K562 (cell line): Measurements from ENCODE around the gene CEP350. TPM values are rescaled to one million over a fixed set of nuclear protein-coding genes. Genes with fewer than 3 reads are reported as not detected.

Experiments used
- ATF7 ChIP-seq: fragments of 450-650 bp; IDR thresholded peaks from 2 replicates; pipeline ENCODE4 v1.7.1; 2014; ENCODE audit warnings: mild to moderate bottlenecking, moderate library complexity
- BCL6 ChIP-seq: fragments of 250-450 bp; sonication (Bioruptor Pico); IDR thresholded peaks from 2 replicates; pipeline ENCODE4 v1.4.0; 2020
- CEBPB ChIP-seq: fragments of 450-650 bp; IDR thresholded peaks from 2 replicates; pipeline ENCODE4 v1.6.1; 2016; ENCODE audit warnings: missing genetic modification characterization, missing compliant biosample characterization
- GABPA ChIP-seq: fragments of 200-800 bp; sonication (Bioruptor generic); conservative IDR thresholded peaks from 2 replicates; pipeline ENCODE4 v1.6.1; 2016; ENCODE audit warnings: low read depth, missing genetic modification characterization, missing compliant biosample characterization
- KDM5B ChIP-seq: fragments of 200-600 bp; sonication (generic); IDR thresholded peaks from 2 replicates; pipeline ENCODE4 v1.6.1; 2012; ENCODE audit warnings: low read depth, mild to moderate bottlenecking, moderate library complexity, low read length, control low read depth, inconsistent platforms; ENCODE audit not compliant: insufficient replicate concordance
- KLF6 ChIP-seq: fragments of 250-450 bp; sonication (Bioruptor Pico); IDR thresholded peaks from 2 replicates; pipeline ENCODE4 v1.4.0; 2020; ENCODE audit warnings: mild to moderate bottlenecking, moderate library complexity, borderline replicate concordance
- SMC3 ChIP-seq: conservative IDR thresholded peaks from 2 replicates; pipeline ENCODE4 v1.6.1; 2011; ENCODE audit warnings: low read depth, low read length, improper control_type of control experiment; ENCODE audit not compliant: insufficient read depth
- SRSF3 ChIP-seq: fragments of 200-400 bp; formaldehyde crosslinking; IDR thresholded peaks from 2 replicates; pipeline ENCODE4 v1.6.1; 2016; ENCODE audit warnings: mild to moderate bottlenecking, low read length, moderate library complexity; ENCODE audit not compliant: insufficient read depth
- TRIM28 ChIP-seq: fragments of 450-650 bp; IDR thresholded peaks from 2 replicates; pipeline ENCODE4 v1.6.1; 2017
- XRCC3 ChIP-seq: fragments of 450-650 bp; IDR thresholded peaks from 2 replicates; pipeline ENCODE4 v1.6.1; 2017; ENCODE audit warnings: mild to moderate bottlenecking, moderate library complexity
- ZFP30 ChIP-seq: fragments of 250-450 bp; sonication (Bioruptor Pico); IDR thresholded peaks from 2 replicates; pipeline ENCODE4 v1.8.0; 2022; ENCODE audit warnings: moderate library complexity, mild to moderate bottlenecking, inconsistent platforms, borderline replicate concordance
- ZNF384 ChIP-seq: IDR thresholded peaks from 2 replicates; pipeline ENCODE4 v1.6.1; 2012; ENCODE audit warnings: low read depth, low read length, improper control_type of control experiment
- ZNF395 ChIP-seq: fragments of 200-800 bp; sonication (Bioruptor generic); IDR thresholded peaks from 2 replicates; pipeline ENCODE4 v1.6.1; 2017; ENCODE audit warnings: missing genetic modification characterization, missing compliant biosample characterization
- polyA plus RNA-seq, 8 experiments: library from polyadenylated mRNA; depleted of rRNA in 4 of 8; stranded (reverse) in 5 of 8; unstranded in 3 of 8; fragments of >200 nt; fragmentation: Nextera tagmentation in 2 of 8; fragmentation: Illumina TruSeq in 1 of 8; extraction: Ambion mirVana in 2 of 8; extraction: Trizol in 1 of 8; gene quantifications; 2 replicates each; pipeline versions ENCODE4 v1.2.1 to v1.2.3, GENCODE V29; 2011 to 2014; ENCODE audit warnings: inconsistent platforms in 1 of 8, missing spikeins in 1 of 8
- total RNA-seq, 7 experiments: library from RNA; depleted of rRNA in 6 of 7; stranded (reverse); fragments of >200 nt in 6 of 7; fragmentation: Illumina TruSeq in 2 of 7; extraction: Trizol in 2 of 7; gene quantifications; 2 replicates each; pipeline versions ENCODE4 v1.2.1 to v1.2.3, GENCODE V29; 2011 to 2021; ENCODE audit warnings: low replicate concordance in 1 of 7
- TF ChIP-seq, protein P1 (sequence below): fragments of 450-650 bp; conservative IDR thresholded peaks from 2 replicates; pipeline ENCODE4 v1.6.1; 2016; ENCODE audit warnings: missing genetic modification characterization, low read depth, mild to moderate bottlenecking, control low read depth, missing compliant biosample characterization
- TF ChIP-seq, protein P2 (sequence below), 2 experiments: fragments of 450-650 bp in 1 of 2; sonication (generic) in 1 of 2; formaldehyde crosslinking; conservative IDR thresholded peaks; 2 replicates each; pipeline versions ENCODE4 v1.4.0 to v1.8.1; 2020 to 2022; ENCODE audit warnings: mild to moderate bottlenecking in 1 of 2, missing genetic modification reagents in 1 of 2
- TF ChIP-seq, protein P3 (sequence below): fragments of 250-450 bp; sonication (Bioruptor Pico); IDR thresholded peaks from 2 replicates; pipeline ENCODE4 v1.8.0; 2022; ENCODE audit warnings: moderate library complexity, mild to moderate bottlenecking, inconsistent platforms
- TF ChIP-seq, protein P4 (sequence below): sonication (generic); formaldehyde crosslinking; IDR thresholded peaks from 2 replicates; pipeline ENCODE4 v1.8.1; 2023; ENCODE audit warnings: mild to moderate bottlenecking, missing genetic modification reagents
- TF ChIP-seq, protein P5 (sequence below): sonication (generic); formaldehyde crosslinking; IDR thresholded peaks from 2 replicates; pipeline ENCODE4 v1.8.0; 2022; ENCODE audit warnings: mild to moderate bottlenecking, missing genetic modification reagents

Gene CEP350
- total and polyA plus RNA-seq, 9 of the 15 experiments (the other 6 are each of a cell fraction or from before 2014, with no cell fraction given), result 8.3 to 64.3 (median 28.0) TPM

DNA sequence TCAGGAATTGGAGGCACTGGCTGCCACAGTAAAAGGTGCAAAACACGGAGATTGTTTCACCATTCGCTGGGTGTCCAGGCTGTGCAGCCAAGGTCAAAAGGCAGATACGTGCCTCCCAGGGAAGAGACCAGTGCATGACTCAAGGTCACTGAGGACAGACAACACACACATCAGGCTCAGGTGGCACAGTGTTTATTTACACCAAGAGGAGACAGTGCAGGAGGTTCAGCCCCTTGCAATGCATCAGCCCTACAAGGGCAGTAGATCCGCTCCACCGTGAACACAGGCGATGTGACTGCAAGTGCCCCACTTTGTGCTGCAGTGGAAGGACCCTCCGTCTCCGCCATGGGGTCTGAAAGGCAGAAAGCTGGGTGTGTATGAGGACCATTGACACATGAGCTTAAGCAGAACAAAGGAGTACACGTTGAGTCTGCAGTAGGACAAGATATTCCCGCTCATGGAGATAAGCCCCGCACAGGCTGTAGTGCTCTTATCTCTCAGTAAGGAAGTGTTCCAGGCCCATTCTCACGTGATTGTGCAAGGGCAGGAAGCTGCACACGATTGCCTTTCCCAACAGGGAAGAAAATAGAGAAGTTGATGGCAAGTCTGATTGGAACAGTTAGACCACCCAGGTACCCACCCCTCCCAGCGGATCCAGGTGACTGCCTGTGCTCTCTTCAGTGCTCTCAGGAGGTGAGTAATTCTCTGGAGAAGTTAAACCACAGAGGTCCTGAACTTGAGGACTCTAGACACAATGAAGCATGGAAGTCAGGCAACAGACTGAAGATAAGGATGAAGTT is 162.6 kb downstream of the CEP350 start (continued):
- TF ChIP-seq, protein P1, sequence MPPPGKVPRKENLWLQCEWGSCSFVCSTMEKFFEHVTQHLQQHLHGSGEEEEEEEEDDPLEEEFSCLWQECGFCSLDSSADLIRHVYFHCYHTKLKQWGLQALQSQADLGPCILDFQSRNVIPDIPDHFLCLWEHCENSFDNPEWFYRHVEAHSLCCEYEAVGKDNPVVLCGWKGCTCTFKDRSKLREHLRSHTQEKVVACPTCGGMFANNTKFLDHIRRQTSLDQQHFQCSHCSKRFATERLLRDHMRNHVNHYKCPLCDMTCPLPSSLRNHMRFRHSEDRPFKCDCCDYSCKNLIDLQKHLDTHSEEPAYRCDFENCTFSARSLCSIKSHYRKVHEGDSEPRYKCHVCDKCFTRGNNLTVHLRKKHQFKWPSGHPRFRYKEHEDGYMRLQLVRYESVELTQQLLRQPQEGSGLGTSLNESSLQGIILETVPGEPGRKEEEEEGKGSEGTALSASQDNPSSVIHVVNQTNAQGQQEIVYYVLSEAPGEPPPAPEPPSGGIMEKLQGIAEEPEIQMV (tag), result no peak
- TF ChIP-seq KLF6 (CRISPR knock-in tag) (no peak), ZNF384 (no peak), XRCC3 (no peak), BCL6 (CRISPR knock-in tag) (no peak), TRIM28 (no peak), ZFP30 (CRISPR knock-in tag) (no peak), ZNF395 (CRISPR knock-in tag) (no peak), GABPA (peak; percentile 44), ATF7 (peak; percentile 58), SMC3 (no peak), KDM5B (no peak), SRSF3 (no peak), CEBPB (tag) (peak; percentile 95)
- TF ChIP-seq, protein P2, sequence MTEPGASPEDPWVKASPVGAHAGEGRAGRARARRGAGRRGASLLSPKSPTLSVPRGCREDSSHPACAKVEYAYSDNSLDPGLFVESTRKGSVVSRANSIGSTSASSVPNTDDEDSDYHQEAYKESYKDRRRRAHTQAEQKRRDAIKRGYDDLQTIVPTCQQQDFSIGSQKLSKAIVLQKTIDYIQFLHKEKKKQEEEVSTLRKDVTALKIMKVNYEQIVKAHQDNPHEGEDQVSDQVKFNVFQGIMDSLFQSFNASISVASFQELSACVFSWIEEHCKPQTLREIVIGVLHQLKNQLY (CRISPR knock-in tag; conservative IDR thresholded peaks at IDR 0.05), result no peak
- TF ChIP-seq, protein P3, sequence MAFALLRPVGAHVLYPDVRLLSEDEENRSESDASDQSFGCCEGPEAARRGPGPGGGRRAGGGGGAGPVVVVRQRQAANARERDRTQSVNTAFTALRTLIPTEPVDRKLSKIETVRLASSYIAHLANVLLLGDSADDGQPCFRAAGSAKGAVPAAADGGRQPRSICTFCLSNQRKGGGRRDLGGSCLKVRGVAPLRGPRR (CRISPR knock-in tag), result no peak
- TF ChIP-seq, protein P4, sequence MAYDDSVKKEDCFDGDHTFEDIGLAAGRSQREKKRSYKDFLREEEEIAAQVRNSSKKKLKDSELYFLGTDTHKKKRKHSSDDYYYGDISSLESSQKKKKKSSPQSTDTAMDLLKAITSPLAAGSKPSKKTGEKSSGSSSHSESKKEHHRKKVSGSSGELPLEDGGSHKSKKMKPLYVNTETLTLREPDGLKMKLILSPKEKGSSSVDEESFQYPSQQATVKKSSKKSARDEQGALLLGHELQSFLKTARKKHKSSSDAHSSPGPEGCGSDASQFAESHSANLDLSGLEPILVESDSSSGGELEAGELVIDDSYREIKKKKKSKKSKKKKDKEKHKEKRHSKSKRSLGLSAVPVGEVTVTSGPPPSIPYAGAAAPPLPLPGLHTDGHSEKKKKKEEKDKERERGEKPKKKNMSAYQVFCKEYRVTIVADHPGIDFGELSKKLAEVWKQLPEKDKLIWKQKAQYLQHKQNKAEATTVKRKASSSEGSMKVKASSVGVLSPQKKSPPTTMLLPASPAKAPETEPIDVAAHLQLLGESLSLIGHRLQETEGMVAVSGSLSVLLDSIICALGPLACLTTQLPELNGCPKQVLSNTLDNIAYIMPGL (CRISPR knock-in tag), result no peak
- TF ChIP-seq, protein P5, sequence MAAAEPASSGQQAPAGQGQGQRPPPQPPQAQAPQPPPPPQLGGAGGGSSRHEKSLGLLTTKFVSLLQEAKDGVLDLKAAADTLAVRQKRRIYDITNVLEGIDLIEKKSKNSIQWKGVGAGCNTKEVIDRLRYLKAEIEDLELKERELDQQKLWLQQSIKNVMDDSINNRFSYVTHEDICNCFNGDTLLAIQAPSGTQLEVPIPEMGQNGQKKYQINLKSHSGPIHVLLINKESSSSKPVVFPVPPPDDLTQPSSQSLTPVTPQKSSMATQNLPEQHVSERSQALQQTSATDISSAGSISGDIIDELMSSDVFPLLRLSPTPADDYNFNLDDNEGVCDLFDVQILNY (CRISPR knock-in tag), result 0 out of 2 replicates have a peak, but pooled peaks have one; percentile 63
